Raji (cell line): ENCODE results near the gene CCDC178.

ENCODE experiments used
- POLR2A ChIP-seq: IDR thresholded peaks from 2 replicates; pipeline ENCODE4 v1.6.1; 2011; ENCODE audit warnings: low read depth, low read length, control low read depth; ENCODE audit not compliant: insufficient read depth

The CCDC178 gene

DNA sequence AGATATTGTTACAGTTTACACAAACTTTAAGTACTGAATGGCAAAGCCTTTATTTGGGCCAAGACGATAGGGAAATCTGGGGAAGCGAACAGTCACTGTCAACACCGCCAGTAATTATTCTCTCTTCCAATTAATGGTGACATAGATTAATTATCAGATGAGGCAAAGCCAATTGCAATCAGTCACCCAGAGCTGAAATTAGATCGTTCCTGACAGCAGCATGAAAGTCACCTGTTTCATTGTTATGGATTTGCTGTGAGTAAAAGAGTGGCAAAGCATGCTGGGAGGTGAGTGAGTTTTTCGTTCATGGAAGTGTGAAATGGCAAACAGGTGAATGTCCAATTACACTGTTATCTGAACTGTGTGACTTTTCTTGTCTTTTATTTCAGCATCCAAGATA is 502.9 kb downstream of the CCDC178 start:
- no peak for TF ChIP-seq POLR2A

DNA sequence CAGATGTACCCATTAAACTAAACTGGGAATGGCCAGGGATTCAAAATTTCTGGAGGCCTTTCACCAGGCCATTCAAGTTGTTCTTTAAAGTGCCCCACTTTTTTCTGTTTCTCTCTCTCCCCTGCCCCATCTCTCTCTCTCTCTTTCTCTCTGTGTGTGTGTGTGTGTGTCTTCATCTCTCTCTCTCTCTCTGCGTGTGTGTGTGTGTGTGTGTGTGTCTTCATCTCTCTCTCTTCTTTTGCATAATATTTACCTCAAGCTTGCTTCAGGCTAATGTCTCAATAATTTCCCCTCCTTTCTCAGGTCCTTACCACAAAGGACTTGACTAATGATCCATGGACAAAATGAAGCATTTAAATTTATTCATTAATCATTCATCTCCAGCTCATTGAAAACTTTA is 503.5 kb downstream of the CCDC178 start:
- TF ChIP-seq POLR2A, result no peak

- TF ChIP-seq POLR2A, result no peak
Observed at GRCh38 chr18:32934201-32934600, 506.3 kb downstream of the CCDC178 start.

- no peak for TF ChIP-seq POLR2A
Observed at GRCh38 chr18:32930695-32931301, 509.7 kb downstream of the CCDC178 start.

DNA sequence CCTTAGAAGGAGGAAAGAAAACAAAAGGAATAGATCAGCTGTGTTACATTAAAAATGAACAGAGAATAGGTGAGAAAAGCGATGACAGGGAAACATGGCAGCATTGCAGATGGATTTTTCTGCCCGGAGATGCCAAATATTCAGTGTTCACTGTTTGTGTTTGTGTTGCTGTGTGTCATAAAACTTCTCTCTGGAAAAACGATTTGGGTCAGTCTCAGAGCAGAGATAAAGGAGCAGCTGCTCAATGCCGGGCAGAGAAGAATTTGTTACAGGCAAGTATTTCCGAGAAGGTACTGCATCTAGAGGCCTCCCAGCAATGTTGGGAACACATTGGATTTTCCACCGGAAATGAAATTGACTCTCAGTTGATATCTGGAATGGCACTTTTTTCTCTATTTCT is 511.3 kb downstream of the CCDC178 start:
- TF ChIP-seq POLR2A, result no peak

DNA sequence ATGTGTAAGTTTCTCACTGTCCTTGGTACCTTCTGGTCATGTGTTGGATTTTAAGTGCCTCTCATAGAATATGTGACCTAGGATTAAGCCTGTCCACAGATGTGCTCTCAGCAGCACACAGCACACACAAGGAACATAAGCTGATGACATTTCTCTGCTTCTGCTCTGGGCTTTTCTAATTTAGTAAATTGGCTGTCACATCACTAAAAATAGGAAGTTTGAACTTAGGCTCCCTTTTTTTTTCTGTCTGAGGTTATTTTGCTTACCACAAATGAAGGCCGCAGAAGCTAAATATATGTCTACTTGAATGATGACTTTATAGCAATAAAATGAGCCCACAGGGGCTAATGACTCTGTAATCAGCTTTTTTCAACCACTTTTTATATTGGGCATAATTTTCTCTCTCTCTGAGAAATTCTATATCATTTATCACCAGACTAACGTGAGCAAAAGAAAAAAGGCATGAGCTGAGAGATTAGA is 517.5 kb downstream of the CCDC178 start:
- TF ChIP-seq POLR2A, result no peak

DNA sequence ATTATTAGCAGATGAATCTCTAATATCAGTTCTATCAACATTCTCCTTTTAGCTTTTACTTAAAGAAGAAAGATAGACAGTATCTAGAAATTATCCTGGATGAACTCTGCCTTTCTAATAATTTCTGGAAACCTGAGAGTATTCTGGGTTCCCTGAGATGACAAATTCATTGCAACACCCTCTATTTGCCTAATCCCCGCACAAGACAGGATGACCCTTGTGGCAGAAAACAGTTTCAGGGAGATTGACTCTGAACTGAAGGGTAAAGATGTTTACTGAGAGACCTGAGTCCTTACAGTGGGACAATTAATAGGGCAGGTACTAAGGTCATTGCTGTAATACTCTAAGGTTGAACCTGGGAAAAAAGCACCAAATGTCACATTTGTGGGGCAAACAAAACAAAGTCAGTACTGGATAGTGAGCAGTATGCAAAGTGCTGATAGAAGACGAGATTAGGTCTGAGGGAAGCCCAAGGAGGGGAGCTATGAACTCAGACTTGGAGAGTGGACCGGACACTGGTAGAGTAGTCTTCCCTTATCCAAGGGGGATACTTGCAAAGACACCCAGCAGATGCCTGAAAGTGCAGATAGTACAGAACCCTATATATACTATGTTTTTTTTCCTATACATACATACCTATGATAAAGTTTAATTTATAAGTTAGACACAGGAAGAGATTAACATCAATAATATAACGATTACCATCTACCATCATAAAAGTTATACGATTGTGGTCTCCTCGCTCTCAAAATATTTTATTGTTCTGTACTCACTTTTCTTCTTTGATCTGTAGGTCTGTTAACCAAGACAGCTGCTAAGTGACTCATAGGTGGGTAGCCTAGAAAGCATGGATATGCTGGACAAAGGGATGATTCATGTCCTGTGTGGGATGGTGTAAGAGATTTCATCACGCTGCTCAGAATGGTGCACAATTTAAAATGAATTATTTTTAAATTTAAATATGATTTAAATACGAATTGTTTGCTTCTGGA is 519.4 kb downstream of the CCDC178 start:
- no peak for TF ChIP-seq POLR2A

DNA sequence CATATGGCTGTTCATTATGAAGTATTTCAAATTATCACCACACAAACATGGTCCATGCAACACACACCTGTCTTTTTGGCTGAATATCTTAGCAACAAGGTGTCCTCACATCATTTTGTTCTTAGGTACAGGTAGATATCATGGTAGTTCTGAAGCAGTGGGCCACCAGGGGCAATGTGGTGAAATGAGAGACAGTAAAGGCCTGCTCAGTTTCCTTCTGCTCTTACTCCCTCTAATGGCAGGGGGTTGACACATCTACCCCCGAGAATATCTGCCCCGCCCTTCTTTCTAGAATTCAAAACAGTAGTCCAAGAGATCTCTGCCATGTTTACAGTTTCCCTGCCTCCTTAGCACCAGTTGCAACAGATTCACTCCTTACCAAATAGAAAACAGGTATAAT is 520.7 kb downstream of the CCDC178 start:
- TF ChIP-seq POLR2A, result no peak

GRCh38 chr18:32918692-32919250 is 521.8 kb downstream of the CCDC178 start:
- TF ChIP-seq POLR2A, result no peak

GRCh38 chr18:32915516-32915915 is 525.0 kb downstream of the CCDC178 start:
- TF ChIP-seq POLR2A, result no peak

GRCh38 chr18:32911660-32912284 is 528.7 kb downstream of the CCDC178 start:
- TF ChIP-seq POLR2A, result no peak

- no peak for TF ChIP-seq POLR2A
Observed at GRCh38 chr18:32910694-32911296, 529.7 kb downstream of the CCDC178 start.

- no peak for TF ChIP-seq POLR2A
Observed at GRCh38 chr18:32909798-32910561, 530.5 kb downstream of the CCDC178 start.

- no peak for TF ChIP-seq POLR2A
Observed at GRCh38 chr18:32908424-32908805, 532.1 kb downstream of the CCDC178 start.
